Measurements from ENCODE around the gene MXD1.

Gene MXD1

DNA sequence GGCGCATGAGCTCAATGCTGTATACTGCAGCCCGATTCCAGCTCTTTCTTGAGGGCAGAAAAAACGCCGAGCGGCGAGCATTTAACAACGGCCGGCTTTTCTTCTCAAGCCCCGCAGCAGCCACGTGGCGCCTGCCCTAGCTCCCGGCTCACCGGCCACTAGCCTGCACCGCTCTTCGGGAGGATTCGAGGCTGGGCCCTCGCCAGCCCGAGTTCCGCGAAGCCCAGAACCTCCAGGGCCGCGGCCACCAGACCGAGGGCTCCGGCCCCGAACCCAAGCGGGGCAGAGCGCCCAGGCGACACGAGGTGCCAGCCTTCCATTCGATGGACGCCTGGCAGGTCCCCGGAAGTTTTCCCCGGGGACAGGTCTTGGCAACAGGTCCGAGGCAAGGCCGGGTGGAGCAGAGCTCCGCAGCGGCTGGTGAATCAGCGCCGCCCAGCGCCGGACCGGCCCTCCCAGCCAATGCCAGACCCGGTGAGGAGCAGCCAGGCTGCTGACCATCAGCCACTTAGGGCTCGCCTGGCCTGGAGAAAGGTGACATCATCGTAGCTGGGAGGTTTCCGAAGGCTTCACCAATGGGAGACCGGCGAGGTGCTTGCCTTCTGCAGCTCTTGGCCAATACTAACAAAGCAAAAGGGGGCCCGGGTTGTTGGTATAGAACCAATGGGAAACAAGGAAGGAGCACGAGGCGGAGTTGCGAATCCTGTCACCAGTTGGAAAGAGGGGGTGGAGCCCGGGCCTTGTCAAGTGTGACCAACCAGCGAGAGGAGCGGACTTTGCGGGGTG lies 552 bp upstream of the MXD1 start (continued):
- TF ChIP-seq, protein P1, sequence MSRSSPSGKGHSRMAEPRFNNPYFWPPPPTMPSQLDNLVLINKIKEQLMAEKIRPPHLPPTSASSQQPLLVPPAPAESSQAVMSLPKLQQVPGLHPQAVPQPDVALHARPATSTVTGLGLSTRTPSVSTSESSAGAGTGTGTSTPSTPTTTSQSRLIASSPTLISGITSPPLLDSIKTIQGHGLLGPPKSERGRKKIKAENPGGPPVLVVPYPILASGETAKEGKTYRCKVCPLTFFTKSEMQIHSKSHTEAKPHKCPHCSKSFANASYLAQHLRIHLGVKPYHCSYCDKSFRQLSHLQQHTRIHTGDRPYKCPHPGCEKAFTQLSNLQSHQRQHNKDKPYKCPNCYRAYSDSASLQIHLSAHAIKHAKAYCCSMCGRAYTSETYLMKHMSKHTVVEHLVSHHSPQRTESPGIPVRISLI (tag by site-specific recombination; IDR thresholded peaks at IDR 0.05), result peak; percentile 59; the same call in 1 of the 2 replicates
- TF ChIP-seq ZNF654 (tag by site-specific recombination; IDR thresholded peaks at IDR 0.05; ENCODE audit: low read depth), result no peak
- TF ChIP-seq, protein P2, sequence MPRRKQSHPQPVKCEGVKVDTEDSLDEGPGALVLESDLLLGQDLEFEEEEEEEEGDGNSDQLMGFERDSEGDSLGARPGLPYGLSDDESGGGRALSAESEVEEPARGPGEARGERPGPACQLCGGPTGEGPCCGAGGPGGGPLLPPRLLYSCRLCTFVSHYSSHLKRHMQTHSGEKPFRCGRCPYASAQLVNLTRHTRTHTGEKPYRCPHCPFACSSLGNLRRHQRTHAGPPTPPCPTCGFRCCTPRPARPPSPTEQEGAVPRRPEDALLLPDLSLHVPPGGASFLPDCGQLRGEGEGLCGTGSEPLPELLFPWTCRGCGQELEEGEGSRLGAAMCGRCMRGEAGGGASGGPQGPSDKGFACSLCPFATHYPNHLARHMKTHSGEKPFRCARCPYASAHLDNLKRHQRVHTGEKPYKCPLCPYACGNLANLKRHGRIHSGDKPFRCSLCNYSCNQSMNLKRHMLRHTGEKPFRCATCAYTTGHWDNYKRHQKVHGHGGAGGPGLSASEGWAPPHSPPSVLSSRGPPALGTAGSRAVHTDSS (tag by site-specific recombination; IDR thresholded peaks at IDR 0.05), result no peak
- no peak for TF ChIP-seq ZNF707 (tag by site-specific recombination; IDR thresholded peaks at IDR 0.05)
- peak; percentile 94 for TF ChIP-seq SP2 (tag by site-specific recombination; IDR thresholded peaks at IDR 0.05)
- peak; percentile 90 for TF ChIP-seq ZBTB17 (tag by site-specific recombination; IDR thresholded peaks at IDR 0.05)
- no peak for TF ChIP-seq TRIM28 (IDR thresholded peaks at IDR 0.05; ENCODE audit: borderline replicate concordance, low read length)
- TF ChIP-seq ZNF473 (tag by site-specific recombination; IDR thresholded peaks at IDR 0.05), result no peak
- no peak for TF ChIP-seq SALL2 (tag by site-specific recombination; IDR thresholded peaks at IDR 0.05; ENCODE audit: borderline replicate concordance)
- no peak for TF ChIP-seq ZNF843 (tag by site-specific recombination; IDR thresholded peaks at IDR 0.05)
- TF ChIP-seq, protein P3, sequence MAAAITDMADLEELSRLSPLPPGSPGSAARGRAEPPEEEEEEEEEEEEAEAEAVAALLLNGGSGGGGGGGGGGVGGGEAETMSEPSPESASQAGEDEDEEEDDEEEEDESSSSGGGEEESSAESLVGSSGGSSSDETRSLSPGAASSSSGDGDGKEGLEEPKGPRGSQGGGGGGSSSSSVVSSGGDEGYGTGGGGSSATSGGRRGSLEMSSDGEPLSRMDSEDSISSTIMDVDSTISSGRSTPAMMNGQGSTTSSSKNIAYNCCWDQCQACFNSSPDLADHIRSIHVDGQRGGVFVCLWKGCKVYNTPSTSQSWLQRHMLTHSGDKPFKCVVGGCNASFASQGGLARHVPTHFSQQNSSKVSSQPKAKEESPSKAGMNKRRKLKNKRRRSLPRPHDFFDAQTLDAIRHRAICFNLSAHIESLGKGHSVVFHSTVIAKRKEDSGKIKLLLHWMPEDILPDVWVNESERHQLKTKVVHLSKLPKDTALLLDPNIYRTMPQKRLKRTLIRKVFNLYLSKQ (tag by site-specific recombination; IDR thresholded peaks at IDR 0.05; ENCODE audit: borderline replicate concordance), result no peak
- TF ChIP-seq RBAK (tag by site-specific recombination; IDR thresholded peaks at IDR 0.05), result no peak
- no peak for TF ChIP-seq TCF7L2 (IDR thresholded peaks at IDR 0.05; ENCODE audit: borderline replicate concordance, low read depth, low read length)
- peak; percentile 68; the same call in 1 of the 2 replicates for TF ChIP-seq ZNF2 (tag by site-specific recombination; IDR thresholded peaks at IDR 0.05)
- TF ChIP-seq, protein P4, sequence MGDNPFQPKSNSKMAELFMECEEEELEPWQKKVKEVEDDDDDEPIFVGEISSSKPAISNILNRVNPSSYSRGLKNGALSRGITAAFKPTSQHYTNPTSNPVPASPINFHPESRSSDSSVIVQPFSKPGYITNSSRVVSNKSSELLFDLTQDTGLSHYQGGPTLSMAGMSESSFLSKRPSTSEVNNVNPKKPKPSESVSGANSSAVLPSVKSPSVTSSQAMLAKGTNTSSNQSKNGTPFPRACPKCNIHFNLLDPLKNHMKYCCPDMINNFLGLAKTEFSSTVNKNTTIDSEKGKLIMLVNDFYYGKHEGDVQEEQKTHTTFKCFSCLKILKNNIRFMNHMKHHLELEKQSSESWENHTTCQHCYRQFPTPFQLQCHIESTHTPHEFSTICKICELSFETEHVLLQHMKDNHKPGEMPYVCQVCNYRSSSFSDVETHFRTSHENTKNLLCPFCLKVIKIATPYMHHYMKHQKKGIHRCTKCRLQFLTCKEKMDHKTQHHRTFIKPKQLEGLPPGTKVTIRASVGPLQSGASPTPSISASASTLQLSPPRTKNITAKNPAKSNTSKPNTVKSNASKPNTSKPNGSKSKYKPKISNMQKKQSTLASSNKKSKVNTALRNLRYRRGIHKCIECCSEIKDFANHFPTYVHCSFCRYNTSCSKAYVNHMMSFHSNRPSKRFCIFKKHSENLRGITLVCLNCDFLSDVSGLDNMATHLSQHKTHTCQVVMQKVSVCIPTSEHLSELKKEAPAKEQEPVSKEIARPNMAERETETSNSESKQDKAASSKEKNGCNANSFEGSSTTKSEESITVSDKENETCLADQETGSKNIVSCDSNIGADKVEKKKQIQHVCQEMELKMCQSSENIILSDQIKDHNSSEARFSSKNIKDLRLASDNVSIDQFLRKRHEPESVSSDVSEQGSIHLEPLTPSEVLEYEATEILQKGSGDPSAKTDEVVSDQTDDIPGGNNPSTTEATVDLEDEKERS (tag by site-specific recombination; IDR thresholded peaks at IDR 0.05), result no peak
- TF ChIP-seq ZNF223 (tag by site-specific recombination; IDR thresholded peaks at IDR 0.05), result no peak
- no peak; the same call in 1 of the 2 replicates for TF ChIP-seq ZFP69B (tag by site-specific recombination; IDR thresholded peaks at IDR 0.05)
- no peak for TF ChIP-seq ZNF560 (tag by site-specific recombination; IDR thresholded peaks at IDR 0.05; ENCODE audit: borderline replicate concordance)
- TF ChIP-seq, protein P5, sequence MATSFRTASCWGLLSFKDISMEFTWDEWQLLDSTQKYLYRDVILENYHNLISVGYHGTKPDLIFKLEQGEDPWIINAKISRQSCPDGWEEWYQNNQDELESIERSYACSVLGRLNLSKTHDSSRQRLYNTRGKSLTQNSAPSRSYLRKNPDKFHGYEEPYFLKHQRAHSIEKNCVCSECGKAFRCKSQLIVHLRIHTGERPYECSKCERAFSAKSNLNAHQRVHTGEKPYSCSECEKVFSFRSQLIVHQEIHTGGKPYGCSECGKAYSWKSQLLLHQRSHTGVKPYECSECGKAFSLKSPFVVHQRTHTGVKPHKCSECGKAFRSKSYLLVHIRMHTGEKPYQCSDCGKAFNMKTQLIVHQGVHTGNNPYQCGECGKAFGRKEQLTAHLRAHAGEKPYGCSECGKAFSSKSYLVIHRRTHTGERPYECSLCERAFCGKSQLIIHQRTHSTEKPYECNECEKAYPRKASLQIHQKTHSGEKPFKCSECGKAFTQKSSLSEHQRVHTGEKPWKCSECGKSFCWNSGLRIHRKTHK (tag by site-specific recombination; IDR thresholded peaks at IDR 0.05), result no peak
- no peak for TF ChIP-seq SETDB1 (IDR thresholded peaks at IDR 0.05; ENCODE audit: insufficient read length, low read length)
- TF ChIP-seq ZNF324 (tag by site-specific recombination; IDR thresholded peaks at IDR 0.05), result no peak
- TF ChIP-seq, protein P6, sequence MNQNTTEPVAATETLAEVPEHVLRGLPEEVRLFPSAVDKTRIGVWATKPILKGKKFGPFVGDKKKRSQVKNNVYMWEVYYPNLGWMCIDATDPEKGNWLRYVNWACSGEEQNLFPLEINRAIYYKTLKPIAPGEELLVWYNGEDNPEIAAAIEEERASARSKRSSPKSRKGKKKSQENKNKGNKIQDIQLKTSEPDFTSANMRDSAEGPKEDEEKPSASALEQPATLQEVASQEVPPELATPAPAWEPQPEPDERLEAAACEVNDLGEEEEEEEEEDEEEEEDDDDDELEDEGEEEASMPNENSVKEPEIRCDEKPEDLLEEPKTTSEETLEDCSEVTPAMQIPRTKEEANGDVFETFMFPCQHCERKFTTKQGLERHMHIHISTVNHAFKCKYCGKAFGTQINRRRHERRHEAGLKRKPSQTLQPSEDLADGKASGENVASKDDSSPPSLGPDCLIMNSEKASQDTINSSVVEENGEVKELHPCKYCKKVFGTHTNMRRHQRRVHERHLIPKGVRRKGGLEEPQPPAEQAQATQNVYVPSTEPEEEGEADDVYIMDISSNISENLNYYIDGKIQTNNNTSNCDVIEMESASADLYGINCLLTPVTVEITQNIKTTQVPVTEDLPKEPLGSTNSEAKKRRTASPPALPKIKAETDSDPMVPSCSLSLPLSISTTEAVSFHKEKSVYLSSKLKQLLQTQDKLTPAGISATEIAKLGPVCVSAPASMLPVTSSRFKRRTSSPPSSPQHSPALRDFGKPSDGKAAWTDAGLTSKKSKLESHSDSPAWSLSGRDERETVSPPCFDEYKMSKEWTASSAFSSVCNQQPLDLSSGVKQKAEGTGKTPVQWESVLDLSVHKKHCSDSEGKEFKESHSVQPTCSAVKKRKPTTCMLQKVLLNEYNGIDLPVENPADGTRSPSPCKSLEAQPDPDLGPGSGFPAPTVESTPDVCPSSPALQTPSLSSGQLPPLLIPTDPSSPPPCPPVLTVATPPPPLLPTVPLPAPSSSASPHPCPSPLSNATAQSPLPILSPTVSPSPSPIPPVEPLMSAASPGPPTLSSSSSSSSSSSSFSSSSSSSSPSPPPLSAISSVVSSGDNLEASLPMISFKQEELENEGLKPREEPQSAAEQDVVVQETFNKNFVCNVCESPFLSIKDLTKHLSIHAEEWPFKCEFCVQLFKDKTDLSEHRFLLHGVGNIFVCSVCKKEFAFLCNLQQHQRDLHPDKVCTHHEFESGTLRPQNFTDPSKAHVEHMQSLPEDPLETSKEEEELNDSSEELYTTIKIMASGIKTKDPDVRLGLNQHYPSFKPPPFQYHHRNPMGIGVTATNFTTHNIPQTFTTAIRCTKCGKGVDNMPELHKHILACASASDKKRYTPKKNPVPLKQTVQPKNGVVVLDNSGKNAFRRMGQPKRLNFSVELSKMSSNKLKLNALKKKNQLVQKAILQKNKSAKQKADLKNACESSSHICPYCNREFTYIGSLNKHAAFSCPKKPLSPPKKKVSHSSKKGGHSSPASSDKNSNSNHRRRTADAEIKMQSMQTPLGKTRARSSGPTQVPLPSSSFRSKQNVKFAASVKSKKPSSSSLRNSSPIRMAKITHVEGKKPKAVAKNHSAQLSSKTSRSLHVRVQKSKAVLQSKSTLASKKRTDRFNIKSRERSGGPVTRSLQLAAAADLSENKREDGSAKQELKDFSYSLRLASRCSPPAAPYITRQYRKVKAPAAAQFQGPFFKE (tag by site-specific recombination; IDR thresholded peaks at IDR 0.05; ENCODE audit: borderline replicate concordance), result no peak
